Measurements from ENCODE around the gene PSMG2.
"Not testable (repeated sequence)": the region's sequence is repeated elsewhere in the genome, so short reads cannot be mapped to it uniquely, and the experiment has no call there.

The PSMG2 gene

GRCh38 chr18:12722731-12723130 lies 19.9 kb downstream of the PSMG2 start:
- no peak for DNase-seq (ENCODE audit: low spot score)

GRCh38 chr18:12726331-12726730 lies 23.5 kb downstream of the PSMG2 start:
- no peak for DNase-seq (ENCODE audit: low spot score)

- peak; percentile 71 for DNase-seq (ENCODE audit: low spot score)
Observed at GRCh38 chr18:12726774-12727550, 24.1 kb downstream of the PSMG2 start.

GRCh38 chr18:12737243-12737902 lies 34.5 kb downstream of the PSMG2 start:
- no peak for DNase-seq (ENCODE audit: low spot score)

GRCh38 chr18:12741351-12741750 lies 38.5 kb downstream of the PSMG2 start:
- no peak for DNase-seq (ENCODE audit: low spot score)

GRCh38 chr18:12742453-12742852 lies 39.6 kb downstream of the PSMG2 start:
- no peak for DNase-seq (ENCODE audit: low spot score)

- DNase-seq (ENCODE audit: low spot score) = peak; percentile 35
Observed at GRCh38 chr18:12744103-12744502, 41.3 kb downstream of the PSMG2 start.

- DNase-seq (ENCODE audit: low spot score) = no peak
Observed at GRCh38 chr18:12745095-12745795, 42.4 kb downstream of the PSMG2 start.

GRCh38 chr18:12747530-12748315 lies 44.9 kb downstream of the PSMG2 start:
- no peak for DNase-seq (ENCODE audit: low spot score)

- no peak for DNase-seq (ENCODE audit: low spot score)
Observed at GRCh38 chr18:12748671-12749070, 45.8 kb downstream of the PSMG2 start.

- DNase-seq (ENCODE audit: low spot score) = no peak
Observed at GRCh38 chr18:12749121-12749520, 46.3 kb downstream of the PSMG2 start.

GRCh38 chr18:12750076-12750714 lies 47.4 kb downstream of the PSMG2 start:
- DNase-seq (ENCODE audit: low spot score) = peak; percentile 25

GRCh38 chr18:12750715-12751502 lies 48.1 kb downstream of the PSMG2 start:
- no peak for DNase-seq (ENCODE audit: low spot score)

- DNase-seq (ENCODE audit: low spot score) = no peak
Observed at GRCh38 chr18:12751503-12751884, 48.7 kb downstream of the PSMG2 start.

GRCh38 chr18:12751891-12752290 lies 49.0 kb downstream of the PSMG2 start:
- DNase-seq (ENCODE audit: low spot score) = no peak

GRCh38 chr18:12754511-12754910 lies 51.7 kb downstream of the PSMG2 start:
- DNase-seq (ENCODE audit: low spot score) = no peak

- not testable (repeated sequence) for DNase-seq (ENCODE audit: low spot score)
Observed at GRCh38 chr18:12755606-12756005, 52.8 kb downstream of the PSMG2 start.

- DNase-seq (ENCODE audit: low spot score) = not testable (repeated sequence)
Observed at GRCh38 chr18:12756619-12757239, 53.9 kb downstream of the PSMG2 start.

GRCh38 chr18:12758566-12758965 lies 55.7 kb downstream of the PSMG2 start:
- DNase-seq (ENCODE audit: low spot score) = not testable (repeated sequence)

- no peak for DNase-seq (ENCODE audit: low spot score)
Observed at GRCh38 chr18:12765126-12765525, 62.3 kb downstream of the PSMG2 start.

Data from activated CD4-positive, alpha-beta T cell treated with anti-CD3 and anti-CD28 coated beads, Interleukin-2, Interleukin-4, amounts not matched to agents 100 ng/mL and 50 ng/mL, durations not matched to agents 16 hours and 8 hours (primary cell).